ENCODE data around the gene GET3. TPM values are rescaled to one million over a fixed set of nuclear protein-coding genes. Genes with fewer than 3 reads are reported as not detected.

GET3 gene
- polyA plus RNA-seq, 2 of the 4 experiments (the other 2 are of a cell fraction) = 87.0 to 91.7 TPM

GRCh38 chr19:12782424-12783290, 45.4 kb downstream of the GET3 start:
- 4% methylated on average over 10 of the region's 88 CpGs for WGBS (ENCODE audit: missing lambda C conversion rate)
- Histone ChIP-seq H3K4me3 (peak overlapping the region; percentile 44), H3K4me2 (peak overlapping the region; percentile 99), H3K9me3 (no peaks in the 10 kb centered on the region), H3K4me1 (peaks cover 72% of the 10 kb centered on the region), H3K27ac (peak overlapping the region; percentile 96 to 99)
- DNase-seq (ENCODE audit: low read depth in 1 of 2, low spot score in 1 of 2) = peak in 1 of 2 experiments; percentile 81
- ChIA-PET POLR2A (interaction anchor here (0.7 to 2.0 kb wide), 2 partner anchors 10 to 102 kb away, joined by 3 to 27 read pairs; partner anchors contain the start of gene JUNB), CTCF (interaction anchor here (1.0 to 29.7 kb wide), 4 partner anchors 9 to 34 kb away, joined by 3 to 725 read pairs (median 14); partner anchors contain the start of genes BEST2, GET3, JUNB and RNASEH2A)
- peak; percentile 21 to 23; a peak in 4 of 6 replicates for ATAC-seq
- TF ChIP-seq HOXA7 (CRISPR knock-in tag; IDR thresholded peaks at IDR 0.05) (no peak), CHD2 (IDR thresholded peaks at IDR 0.05; ENCODE audit: low read length, partially characterized antibody) (no peak), GATA3 (IDR thresholded peaks at IDR 0.05; ENCODE audit: borderline replicate concordance) (peak; percentile 50), HOXB13 (CRISPR knock-in tag; IDR thresholded peaks at IDR 0.05; ENCODE audit: low read depth) (0 out of 2 replicates have a peak, but pooled peaks have one; percentile 22), EP300 (IDR thresholded peaks at IDR 0.05) (peak in 1 of 2 experiments; percentile 45; a peak in 2 of 5 replicates), MAX (IDR thresholded peaks at IDR 0.05) (peak; percentile 50), HMGXB4 (CRISPR knock-in tag; IDR thresholded peaks at IDR 0.05; ENCODE audit: borderline replicate concordance) (no peak), RFX5 (IDR thresholded peaks at IDR 0.05) (peak; percentile 66; the same call in 1 of the 2 replicates), CBX8 (IDR thresholded peaks at IDR 0.05) (no peak), FOSL2 (IDR thresholded peaks at IDR 0.05) (peak; percentile 60), FOSL2 (CRISPR knock-in tag; IDR thresholded peaks at IDR 0.05) (peak; percentile 95), PBX3 (IDR thresholded peaks at IDR 0.05) (no peak), RCOR1 (IDR thresholded peaks at IDR 0.05; ENCODE audit: low read depth, low read length) (no peak), ZNF302 (CRISPR knock-in tag; IDR thresholded peaks at IDR 0.05) (no peak), JUNB (IDR thresholded peaks at IDR 0.05) (peak; percentile 47; the same call in 1 of the 2 replicates), JUN (IDR thresholded peaks at IDR 0.05) (peak; percentile 22 to 61; a peak in 2 of 5 replicates), RARB (CRISPR knock-in tag; IDR thresholded peaks at IDR 0.05) (no peak), EHF (CRISPR knock-in tag; IDR thresholded peaks at IDR 0.05) (no peak), BCL3 (IDR thresholded peaks at IDR 0.05) (no peak), SREBF2 (IDR thresholded peaks at IDR 0.05) (no peak), FOXS1 (CRISPR knock-in tag; IDR thresholded peaks at IDR 0.05) (0 out of 2 replicates have a peak, but pooled peaks have one; percentile 19), HOXB5 (CRISPR knock-in tag; IDR thresholded peaks at IDR 0.05) (0 out of 2 replicates have a peak, but pooled peaks have one; percentile 60), MYC (IDR thresholded peaks at IDR 0.05; ENCODE audit: borderline replicate concordance, low read length) (0 out of 2 replicates have a peak, but pooled peaks have one; percentile 51), E2F6 (IDR thresholded peaks at IDR 0.05; ENCODE audit: borderline replicate concordance, low read depth) (peak; percentile 75; the same call in 1 of the 2 replicates), CTCF (IDR thresholded peaks at IDR 0.05) (no peak), TP53 (CRISPR knock-in tag; IDR thresholded peaks at IDR 0.05) (no peak)
- FAIRE-seq = no peak

Measured in A549 (cell line).